GM21381 (cell line): ENCODE data around the gene AMY2B.
"Not testable (repeated sequence)": the region's sequence is repeated elsewhere in the genome, so short reads cannot be mapped to it uniquely, and the experiment has no call there.

Experiments
- ATAC-seq: cut with Tn5 transposase; IDR thresholded peaks from one replicate; pipeline ENCODE4 v1.9.1; 2021; ENCODE audit warnings: mild to moderate bottlenecking, moderate library complexity; ENCODE audit not compliant: unreplicated experiment

The AMY2B gene

DNA sequence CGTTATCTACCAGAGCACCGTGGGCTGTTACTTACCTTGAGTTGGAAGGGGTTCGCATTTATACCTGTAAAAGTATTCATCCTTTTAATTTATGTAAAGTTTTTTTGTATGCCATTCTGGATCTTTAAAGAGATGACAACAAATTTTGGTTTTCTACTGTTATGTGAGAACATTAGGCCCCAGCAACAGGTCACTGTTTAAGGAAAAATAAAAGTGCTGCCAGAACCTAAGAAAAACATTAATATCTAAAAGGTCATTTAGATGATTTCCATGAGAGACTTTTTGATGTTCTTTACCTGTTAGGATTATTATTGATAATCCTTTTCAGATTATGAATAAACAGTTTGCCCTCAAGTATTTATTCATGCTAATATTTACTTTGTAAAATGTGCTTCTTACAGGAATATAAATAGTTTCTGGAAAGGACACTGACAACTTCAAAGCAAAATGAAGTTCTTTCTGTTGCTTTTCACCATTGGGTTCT lies 45.6 kb downstream of the AMY2B start, which contains the start of gene AMY2A:
Gene AMY2A (plus strand): TSS at position 434 of the 484 bp plus-strand sequence. CDS start 14 bp downstream, at position 448.
- not testable (repeated sequence) for ATAC-seq

- not testable (repeated sequence) for ATAC-seq
Observed at GRCh38 chr1:103627436-103627835, 56.0 kb downstream of the AMY2B start.
